Endodermal cell (in vitro differentiated cells): ENCODE measurements around the gene SEC24D. TPM values are rescaled to one million over a fixed set of nuclear protein-coding genes. Genes with fewer than 3 reads are reported as not detected.

ENCODE experiments used
- DNase-seq: peaks from one replicate; pipeline ENCODE4 v3.0.0-alpha.2; 2017
- H3K27ac ChIP-seq: 2 replicates; pipeline ENCODE4 v1.5.1; 2013; ENCODE audit warnings: mild to moderate bottlenecking, low read depth, low read length, moderate library complexity
- H3K27me3 ChIP-seq: 2 replicates; pipeline ENCODE4 v1.6.1; 2013; ENCODE audit warnings: mild to moderate bottlenecking, low read length, moderate library complexity; ENCODE audit not compliant: insufficient read depth, control insufficient read depth, poor library complexity, severe bottlenecking
- H3K36me3 ChIP-seq: 2 replicates; pipeline ENCODE4 v1.7.0; 2013; ENCODE audit warnings: mild to moderate bottlenecking, low read length, moderate library complexity; ENCODE audit not compliant: control insufficient read depth, insufficient read depth
- H3K4me1 ChIP-seq: one replicate; pipeline ENCODE4 v1.7.0; 2013; ENCODE audit warnings: low read length; ENCODE audit not compliant: control insufficient read depth, insufficient read depth
- H3K4me3 ChIP-seq: 2 replicates; pipeline ENCODE4 v1.5.1; 2013; ENCODE audit warnings: mild to moderate bottlenecking, low read length, moderate library complexity
- H3K9ac ChIP-seq: 2 replicates; pipeline ENCODE4 v1.6.1; 2013; ENCODE audit warnings: mild to moderate bottlenecking, low read length, moderate library complexity; ENCODE audit not compliant: poor library complexity, severe bottlenecking; ENCODE audit errors: extremely low read depth
- H3K9me3 ChIP-seq: 2 replicates; pipeline ENCODE4 v1.6.1; 2013; ENCODE audit warnings: mild to moderate bottlenecking, low read length, moderate library complexity; ENCODE audit not compliant: control insufficient read depth
- H3K27ac Mint-ChIP-seq: 2 replicates; pipeline ENCODE4 v1.8.0; 2020; ENCODE audit warnings: mixed read lengths
- H3K27me3 Mint-ChIP-seq: 2 replicates; pipeline ENCODE4 v1.8.0; 2021; ENCODE audit warnings: mild to moderate bottlenecking, mixed read lengths; ENCODE audit not compliant: insufficient read depth
- H3K36me3 Mint-ChIP-seq: 2 replicates; pipeline ENCODE4 v1.8.0; 2020; ENCODE audit warnings: low read depth, mixed read lengths
- H3K4me1 Mint-ChIP-seq: 2 replicates; pipeline ENCODE4 v1.8.0; 2020; ENCODE audit warnings: mixed read lengths
- H3K4me3 Mint-ChIP-seq: 2 replicates; pipeline ENCODE4 v1.8.0; 2020; ENCODE audit warnings: mild to moderate bottlenecking, moderate library complexity, mixed read lengths
- H3K9me3 Mint-ChIP-seq: 2 replicates; pipeline ENCODE4 v1.8.0; 2020; ENCODE audit warnings: mild to moderate bottlenecking, mixed read lengths
- CTCF ChIP-seq: fragments of 200-600 bp; sonication (generic); conservative IDR thresholded peaks from 2 replicates; pipeline ENCODE4 v1.5.0; 2021; ENCODE audit warnings: antibody characterized with exemption, mild to moderate bottlenecking
- WGBS, 2 experiments: methylation state at CpG; one replicate each; pipeline versions ENCODE4 v1.1.5 to v1.1.7; 2013; ENCODE audit warnings: missing lambda C conversion rate in 2 of 2, mixed read lengths in 1 of 2; ENCODE audit not compliant: insufficient coverage in 1 of 2, insufficient read length in 1 of 2; 5-methylcytosine and 5-hydroxymethylcytosine counted together
- total RNA-seq, 2 donors: library from RNA; stranded (reverse); fragmentation: NEBNext Ultra II Directional in 1 of 2; extraction: Animal tissue kit (Norgen Biotek cat#: 25700) in 1 of 2; gene quantifications; 2 replicates in 1 of 2; 3 replicates in 1 of 2; pipeline ENCODE4 v1.2.1, GENCODE V29; 2021

Gene SEC24D
- total RNA-seq, 2 donors from 2014 or later, result 40.4 to 42.8 TPM

GRCh38 chr4:118814058-118814457 is 21.9 kb downstream of the SEC24D start:
- Histone ChIP-seq H3K36me3 (peaks cover 88% of the 10 kb centered on the region), H3K9me3 (no peaks in the 10 kb centered on the region), H3K27ac (no peak overlapping the region), H3K27me3 (no peaks in the 10 kb centered on the region), H3K4me1 (no peaks in the 10 kb centered on the region), H3K4me3 (no peak overlapping the region), H3K9ac (no peak overlapping the region)
- Mint-ChIP-seq H3K4me3 (no peak overlapping the region), H3K36me3 (peaks cover 55% of the 10 kb centered on the region), H3K4me1 (no peaks in the 10 kb centered on the region), H3K27me3 (no peaks in the 10 kb centered on the region), H3K27ac (no peak overlapping the region), H3K9me3 (no peaks in the 10 kb centered on the region)
- 93 to 95% methylated on average over 2 to 4 of the region's 4 CpGs for WGBS, 2 experiments
- no peak for DNase-seq
- no peak for TF ChIP-seq CTCF

GRCh38 chr4:118813561-118813960 is 22.4 kb downstream of the SEC24D start:
- no peak overlapping the region for H3K27ac Mint-ChIP-seq
- no peaks in the 10 kb centered on the region for H3K27me3 Mint-ChIP-seq
- 93 to 100% methylated on average over 2 to 3 of the region's 3 CpGs for WGBS, 2 experiments
- Histone ChIP-seq H3K36me3 (peaks cover 88% of the 10 kb centered on the region), H3K27me3 (no peaks in the 10 kb centered on the region), H3K4me3 (no peak overlapping the region), H3K27ac (no peak overlapping the region), H3K9ac (no peak overlapping the region), H3K9me3 (no peaks in the 10 kb centered on the region), H3K4me1 (no peaks in the 10 kb centered on the region)
- no peak for TF ChIP-seq CTCF
- peaks cover 57% of the 10 kb centered on the region for H3K36me3 Mint-ChIP-seq
- no peak overlapping the region for H3K4me3 Mint-ChIP-seq
- no peaks in the 10 kb centered on the region for H3K4me1 Mint-ChIP-seq
- no peak for DNase-seq
- no peaks in the 10 kb centered on the region for H3K9me3 Mint-ChIP-seq

GRCh38 chr4:118811832-118812231 is 24.1 kb downstream of the SEC24D start:
- no peaks in the 10 kb centered on the region for H3K9me3 Mint-ChIP-seq
- 93 to 94% methylated on average over 2 to 3 of the region's 3 CpGs for WGBS, 2 experiments
- H3K9ac ChIP-seq, result no peak overlapping the region
- TF ChIP-seq CTCF, result no peak
- no peak overlapping the region for H3K27ac ChIP-seq
- no peak overlapping the region for H3K4me3 Mint-ChIP-seq
- no peak overlapping the region for H3K27ac Mint-ChIP-seq
- no peaks in the 10 kb centered on the region for H3K4me1 Mint-ChIP-seq
- peaks cover 87% of the 10 kb centered on the region for H3K36me3 ChIP-seq
- no peaks in the 10 kb centered on the region for H3K27me3 ChIP-seq
- no peaks in the 10 kb centered on the region for H3K4me1 ChIP-seq
- no peaks in the 10 kb centered on the region for H3K9me3 ChIP-seq
- H3K27me3 Mint-ChIP-seq, result no peaks in the 10 kb centered on the region
- H3K4me3 ChIP-seq, result no peak overlapping the region
- DNase-seq, result no peak
- H3K36me3 Mint-ChIP-seq, result peaks cover 53% of the 10 kb centered on the region
